HG03196 (cell line): ENCODE data around the gene TRPM4.
"Not testable (repeated sequence)": the region's sequence is repeated elsewhere in the genome, so short reads cannot be mapped to it uniquely, and the experiment has no call there.

ENCODE experiments used
- ATAC-seq: cut with Tn5 transposase; IDR thresholded peaks from one replicate; pipeline ENCODE4 v1.9.1; 2021; ENCODE audit not compliant: unreplicated experiment

TRPM4 gene

GRCh38 chr19:49224441-49224840 lies 66.8 kb downstream of the TRPM4 start:
- ATAC-seq: not testable (repeated sequence)

- no peak for ATAC-seq
Measured at GRCh38 chr19:49224879-49225278, 67.3 kb downstream of the TRPM4 start.

- no peak for ATAC-seq
Measured at GRCh38 chr19:49229416-49229815, 71.8 kb downstream of the TRPM4 start.

GRCh38 chr19:49231389-49231788 lies 73.8 kb downstream of the TRPM4 start:
- ATAC-seq: no peak

GRCh38 chr19:49231804-49232203 lies 74.2 kb downstream of the TRPM4 start:
- ATAC-seq: no peak

GRCh38 chr19:49233163-49233562 lies 75.6 kb downstream of the TRPM4 start:
- no peak for ATAC-seq

- no peak for ATAC-seq
Measured at GRCh38 chr19:49241769-49242168, 84.2 kb downstream of the TRPM4 start.

- no peak for ATAC-seq
Measured at GRCh38 chr19:49243129-49243528, 85.5 kb downstream of the TRPM4 start.

- ATAC-seq: no peak
Measured at GRCh38 chr19:49243726-49244125, 86.1 kb downstream of the TRPM4 start.

- no peak for ATAC-seq
Measured at GRCh38 chr19:49244256-49244655, 86.7 kb downstream of the TRPM4 start.

GRCh38 chr19:49247676-49248075 lies 90.1 kb downstream of the TRPM4 start:
- no peak for ATAC-seq

GRCh38 chr19:49249933-49250332 lies 92.3 kb downstream of the TRPM4 start:
- ATAC-seq: no peak

GRCh38 chr19:49255674-49256073 lies 98.1 kb downstream of the TRPM4 start:
- no peak for ATAC-seq

- ATAC-seq: no peak
Measured at GRCh38 chr19:49256691-49257090, 99.1 kb downstream of the TRPM4 start.
